GM12864 (cell line): ENCODE data around the gene RNF43.

Experiments
- DNase-seq: peaks from one replicate; pipeline ENCODE4 v3.0.0-alpha.2; 2011; ENCODE audit warnings: low read depth
- H3K4me3 ChIP-seq: 2 replicates; pipeline ENCODE4 v1.5.1; 2011; ENCODE audit warnings: mild to moderate bottlenecking, low read depth, low read length, control low read depth
- TF ChIP-seq, protein P1 (sequence below): IDR thresholded peaks from 2 replicates; pipeline ENCODE4 v1.5.1; 2011; ENCODE audit warnings: low read depth, mild to moderate bottlenecking, moderate library complexity, low read length, control low read depth, inconsistent platforms; ENCODE audit errors: missing control alignments

Gene RNF43

DNA sequence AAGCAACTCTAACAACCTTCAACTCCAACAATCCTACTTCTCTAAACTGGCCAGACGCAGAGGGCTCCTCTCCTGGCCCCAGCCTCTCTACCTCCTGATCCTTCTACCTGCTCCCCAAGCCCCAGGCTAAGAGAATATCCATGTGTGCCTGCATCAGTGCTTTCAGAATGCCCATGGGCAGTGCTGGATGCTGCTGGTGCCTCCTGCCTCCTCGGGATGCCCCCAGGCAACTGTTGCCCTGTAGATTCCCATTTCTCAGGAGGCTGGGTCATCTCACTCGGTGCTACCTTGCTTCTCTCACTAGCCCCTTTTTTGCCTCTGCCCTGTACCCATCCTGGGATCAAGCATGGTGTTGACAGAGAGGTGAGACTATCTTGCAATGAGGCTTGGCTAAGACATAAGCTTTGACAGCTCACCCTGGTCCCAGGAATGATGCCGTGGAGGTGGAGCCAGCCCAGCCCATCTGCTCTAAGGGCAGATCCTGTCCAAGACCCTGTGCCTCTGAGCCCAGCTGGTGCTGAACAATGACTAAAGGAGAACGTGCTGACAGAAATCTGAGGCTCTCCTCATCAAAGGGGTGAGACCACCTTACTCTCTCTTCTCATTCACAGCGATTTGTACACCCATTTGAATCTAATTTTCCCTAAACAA lies 45.9 kb downstream of the RNF43 start:
- TF ChIP-seq, protein P1, sequence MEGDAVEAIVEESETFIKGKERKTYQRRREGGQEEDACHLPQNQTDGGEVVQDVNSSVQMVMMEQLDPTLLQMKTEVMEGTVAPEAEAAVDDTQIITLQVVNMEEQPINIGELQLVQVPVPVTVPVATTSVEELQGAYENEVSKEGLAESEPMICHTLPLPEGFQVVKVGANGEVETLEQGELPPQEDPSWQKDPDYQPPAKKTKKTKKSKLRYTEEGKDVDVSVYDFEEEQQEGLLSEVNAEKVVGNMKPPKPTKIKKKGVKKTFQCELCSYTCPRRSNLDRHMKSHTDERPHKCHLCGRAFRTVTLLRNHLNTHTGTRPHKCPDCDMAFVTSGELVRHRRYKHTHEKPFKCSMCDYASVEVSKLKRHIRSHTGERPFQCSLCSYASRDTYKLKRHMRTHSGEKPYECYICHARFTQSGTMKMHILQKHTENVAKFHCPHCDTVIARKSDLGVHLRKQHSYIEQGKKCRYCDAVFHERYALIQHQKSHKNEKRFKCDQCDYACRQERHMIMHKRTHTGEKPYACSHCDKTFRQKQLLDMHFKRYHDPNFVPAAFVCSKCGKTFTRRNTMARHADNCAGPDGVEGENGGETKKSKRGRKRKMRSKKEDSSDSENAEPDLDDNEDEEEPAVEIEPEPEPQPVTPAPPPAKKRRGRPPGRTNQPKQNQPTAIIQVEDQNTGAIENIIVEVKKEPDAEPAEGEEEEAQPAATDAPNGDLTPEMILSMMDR = no peak
- no peak overlapping the region for H3K4me3 ChIP-seq
- no peak for DNase-seq

DNA sequence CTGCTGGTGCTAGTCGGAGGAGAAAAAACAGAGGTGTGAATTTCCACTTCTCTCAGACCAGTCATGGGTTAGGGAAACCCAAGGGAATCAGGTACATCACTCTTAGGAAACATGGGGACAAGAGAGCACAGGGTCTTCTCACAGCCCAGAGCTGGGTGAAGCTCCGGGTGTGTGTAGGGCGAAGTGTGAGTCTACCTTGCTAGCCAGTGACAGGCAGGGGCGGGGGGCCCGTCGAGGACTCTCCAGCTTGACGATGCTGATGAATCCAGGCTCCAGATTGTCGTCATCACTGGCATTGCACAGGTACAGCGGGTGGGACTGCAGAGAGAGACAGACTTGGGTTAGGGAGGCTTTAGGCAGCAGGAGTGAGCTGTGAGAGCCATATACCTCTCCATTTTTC lies 46.6 kb downstream of the RNF43 start:
- no peak overlapping the region for H3K4me3 ChIP-seq
- no peak for DNase-seq
- TF ChIP-seq, protein P1 = no peak

DNA sequence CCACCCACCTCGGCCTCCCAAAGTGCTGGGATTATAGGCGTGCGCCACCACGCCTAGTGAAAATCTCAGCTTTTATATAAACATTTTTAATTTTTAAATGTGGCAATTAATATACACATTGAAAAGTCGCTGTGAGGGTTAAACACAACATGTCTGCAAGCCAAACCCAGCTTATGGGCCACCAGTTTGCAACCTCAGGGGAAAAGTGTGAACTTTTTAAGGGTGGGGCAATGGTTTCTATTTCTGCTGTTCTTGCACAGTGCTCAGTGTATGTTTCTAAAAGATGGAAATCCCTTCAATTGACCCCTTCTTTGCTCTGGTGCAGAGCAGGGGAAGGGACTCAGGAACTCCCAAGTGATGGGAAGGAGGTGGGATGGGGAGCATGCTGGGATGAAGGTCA lies 47.0 kb downstream of the RNF43 start:
- DNase-seq = no peak
- H3K4me3 ChIP-seq = no peak overlapping the region
- TF ChIP-seq, protein P1 = no peak

DNA sequence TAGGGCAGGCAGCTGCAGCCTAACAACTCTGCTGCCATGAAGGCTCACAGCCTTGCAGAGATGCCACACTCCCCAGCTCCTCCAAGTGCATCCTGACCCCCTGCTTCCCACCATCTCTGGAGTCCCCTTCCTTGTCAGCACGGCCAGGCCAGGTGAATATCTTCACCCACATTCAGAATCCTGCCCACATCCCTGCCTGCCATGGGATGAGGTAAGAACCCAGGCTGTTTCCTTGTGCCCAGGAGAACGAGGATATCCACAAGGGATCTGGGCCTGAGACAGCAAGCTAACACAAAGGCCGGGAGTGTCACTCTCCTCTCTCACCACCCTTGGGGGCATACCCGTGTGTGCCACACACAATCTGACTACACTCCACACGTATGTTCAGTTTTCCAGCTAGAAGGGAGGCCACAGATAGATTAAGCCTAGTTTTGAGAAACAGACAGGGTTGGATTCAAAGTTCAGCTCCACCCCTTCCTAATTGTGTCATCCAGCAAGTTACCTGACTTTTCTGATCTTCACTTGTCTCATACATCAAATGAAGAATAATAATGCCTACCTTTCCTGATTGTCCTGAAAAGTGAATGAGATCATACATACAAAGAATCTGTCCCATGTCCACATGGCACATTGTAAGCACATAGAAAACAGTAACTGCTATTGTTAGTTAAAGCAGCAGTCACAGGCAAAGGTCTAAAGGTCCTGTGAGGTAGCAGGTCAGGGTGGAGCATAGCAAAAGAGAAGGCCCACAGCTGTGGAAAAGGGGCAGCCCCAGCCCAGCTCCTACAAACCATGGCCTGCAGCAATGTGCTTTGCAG lies 47.9 kb downstream of the RNF43 start:
- no peak overlapping the region for H3K4me3 ChIP-seq
- TF ChIP-seq, protein P1 = no peak
- DNase-seq = no peak

DNA sequence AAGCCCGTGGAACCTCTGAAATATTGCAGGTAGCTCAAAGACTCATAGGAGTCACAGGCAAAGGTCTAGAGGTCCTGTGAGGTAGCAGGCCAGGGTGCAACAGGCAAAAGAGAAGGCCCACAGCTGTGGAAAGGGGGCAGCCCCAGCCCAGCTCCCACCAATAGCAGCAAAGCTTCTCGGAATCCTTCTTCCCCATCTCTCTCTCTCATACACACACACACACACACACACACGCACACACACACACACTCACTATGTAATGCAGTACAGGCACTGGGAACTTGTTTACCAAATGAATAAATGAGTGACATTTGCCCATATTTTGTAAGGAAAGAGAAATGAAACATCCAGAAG lies 48.5 kb downstream of the RNF43 start:
- no peak for DNase-seq
- H3K4me3 ChIP-seq = no peak overlapping the region
- TF ChIP-seq, protein P1 = no peak
